Osteoblast (primary cell): ENCODE results near the gene MED13L. TPM values are rescaled to one million over a fixed set of nuclear protein-coding genes. Genes with fewer than 3 reads are reported as not detected.

Source experiments
- DNase-seq: peaks from one replicate; pipeline ENCODE4 v3.0.0; 2011; ENCODE audit warnings: low spot score, mixed read lengths; ENCODE audit not compliant: insufficient read length; ENCODE audit errors: missing footprints
- H2AFZ ChIP-seq: 2 replicates; pipeline ENCODE4 v1.6.0; 2011; ENCODE audit warnings: mild to moderate bottlenecking, low read length
- H3K27ac ChIP-seq: 2 replicates; pipeline ENCODE4 v1.5.1; 2011; ENCODE audit warnings: mild to moderate bottlenecking, low read depth, low read length, moderate library complexity
- H3K27me3 ChIP-seq: 2 replicates; pipeline ENCODE4 v1.6.0; 2012; ENCODE audit warnings: mild to moderate bottlenecking, control low read depth, inconsistent platforms, low read length, moderate library complexity; ENCODE audit not compliant: insufficient read depth
- H3K36me3 ChIP-seq: 2 replicates; pipeline ENCODE4 v1.5.1; 2011; ENCODE audit warnings: mild to moderate bottlenecking, low read length, control low read depth, moderate library complexity; ENCODE audit not compliant: insufficient read depth
- H3K4me1 ChIP-seq: 2 replicates; pipeline ENCODE4 v1.5.1; 2011; ENCODE audit warnings: mild to moderate bottlenecking, low read length, control low read depth, moderate library complexity; ENCODE audit not compliant: insufficient read depth
- H3K4me2 ChIP-seq: 2 replicates; pipeline ENCODE4 v1.6.0; 2011; ENCODE audit warnings: mild to moderate bottlenecking, low read length; ENCODE audit not compliant: insufficient read depth
- H3K4me3 ChIP-seq: fragments of 200-600 bp; sonication (generic); 3 replicates; pipeline ENCODE4 v1.5.1; 2012; ENCODE audit warnings: mild to moderate bottlenecking, low read length, inconsistent platforms; ENCODE audit not compliant: insufficient read depth
- H3K79me2 ChIP-seq: 2 replicates; pipeline ENCODE4 v1.6.0; 2012; ENCODE audit warnings: mild to moderate bottlenecking, low read length, control low read depth, inconsistent platforms; ENCODE audit not compliant: insufficient read depth
- H3K9me3 ChIP-seq: 2 replicates; pipeline ENCODE4 v1.5.1; 2011; ENCODE audit warnings: low read depth, low read length, control low read depth
- H4K20me1 ChIP-seq: 2 replicates; pipeline ENCODE4 v1.6.0; 2012; ENCODE audit warnings: mild to moderate bottlenecking, low read length, control low read depth; ENCODE audit not compliant: insufficient read depth
- CTCF ChIP-seq: IDR thresholded peaks from 2 replicates; pipeline ENCODE4 v1.5.1; 2011; ENCODE audit warnings: mild to moderate bottlenecking, low read depth, low read length, moderate library complexity; ENCODE audit errors: extremely low read depth
- total RNA-seq: library from RNA; depleted of rRNA; stranded (reverse); fragments of >200 nt; gene quantifications from 2 replicates; pipeline ENCODE4 v1.2.3, GENCODE V29; 2012

The MED13L gene
- total RNA-seq, 1 donor = 359 TPM

GRCh38 chr12:116002890-116003536, 274.5 kb downstream of the MED13L start:
- Histone ChIP-seq H4K20me1 (peaks cover 7% of the 10 kb centered on the region), H3K4me3 (no peak overlapping the region), H3K27me3 (no peaks in the 10 kb centered on the region), H3K36me3 (peaks cover 35% of the 10 kb centered on the region), H3K4me2 (no peak overlapping the region), H2AFZ (no peak overlapping the region), H3K9me3 (no peaks in the 10 kb centered on the region), H3K79me2 (peaks cover 7% of the 10 kb centered on the region), H3K4me1 (peaks cover 12% of the 10 kb centered on the region), H3K27ac (no peak overlapping the region)
- no peak for DNase-seq
- TF ChIP-seq CTCF = no peak

- no peak for DNase-seq
- Histone ChIP-seq H3K27me3 (no peaks in the 10 kb centered on the region), H3K79me2 (peaks cover 7% of the 10 kb centered on the region), H3K27ac (no peak overlapping the region), H3K36me3 (peaks cover 34% of the 10 kb centered on the region), H3K4me1 (peaks cover 12% of the 10 kb centered on the region), H3K9me3 (no peaks in the 10 kb centered on the region), H4K20me1 (peaks cover 7% of the 10 kb centered on the region), H3K4me3 (no peak overlapping the region), H2AFZ (no peak overlapping the region), H3K4me2 (no peak overlapping the region)
- TF ChIP-seq CTCF = no peak
These were observed 277.2 kb downstream of the MED13L start for GRCh38 chr12:116000252-116000651.

DNA sequence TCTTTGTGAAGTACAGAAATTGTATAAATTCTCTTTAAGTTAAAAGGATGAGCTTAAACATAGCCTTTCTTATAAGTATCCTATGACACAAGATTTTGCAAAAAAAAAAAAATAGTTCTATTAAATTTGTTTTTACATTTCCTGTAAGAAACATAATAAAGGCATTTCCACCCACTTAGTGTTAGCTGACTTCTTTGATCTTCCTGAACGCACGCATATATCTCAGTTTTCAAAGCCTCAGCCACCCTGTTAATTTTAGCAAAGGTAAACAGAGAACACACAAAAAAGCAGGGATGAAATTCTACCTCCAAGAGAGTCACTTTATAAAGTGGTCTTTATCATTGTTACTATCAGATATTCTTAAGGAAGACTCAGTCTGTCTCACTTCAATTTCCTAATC, 277.9 kb downstream of the MED13L start:
- peaks cover 39% of the 10 kb centered on the region for H3K36me3 ChIP-seq
- H3K27ac ChIP-seq = no peak overlapping the region
- peaks cover 11% of the 10 kb centered on the region for H3K79me2 ChIP-seq
- no peak for TF ChIP-seq CTCF
- H3K4me2 ChIP-seq = no peak overlapping the region
- H3K4me1 ChIP-seq = peaks cover 12% of the 10 kb centered on the region
- no peak overlapping the region for H2AFZ ChIP-seq
- DNase-seq = no peak
- peaks cover 8% of the 10 kb centered on the region for H4K20me1 ChIP-seq
- no peaks in the 10 kb centered on the region for H3K9me3 ChIP-seq
- no peaks in the 10 kb centered on the region for H3K27me3 ChIP-seq
- H3K4me3 ChIP-seq = no peak overlapping the region

- H3K27ac ChIP-seq = no peak overlapping the region
- no peak for DNase-seq
These were observed 278.6 kb downstream of the MED13L start for GRCh38 chr12:115998794-115999478.

More at GRCh38 chr12:115998794-115999478, 278.6 kb downstream of the MED13L start:
- Histone ChIP-seq H3K27me3 (no peaks in the 10 kb centered on the region), H3K4me1 (peaks cover 12% of the 10 kb centered on the region), H3K9me3 (no peaks in the 10 kb centered on the region), H3K36me3 (peaks cover 42% of the 10 kb centered on the region), H2AFZ (no peak overlapping the region), H4K20me1 (peaks cover 9% of the 10 kb centered on the region), H3K4me2 (no peak overlapping the region), H3K79me2 (peaks cover 14% of the 10 kb centered on the region), H3K4me3 (no peak overlapping the region)
- no peak for TF ChIP-seq CTCF
